PC-3 (cell line): Measurements from ENCODE around the gene SH3BP4. TPM values are rescaled to one million over a fixed set of nuclear protein-coding genes. Genes with fewer than 3 reads are reported as not detected.

Source experiments
- ATAC-seq: fragments of 200-7000 bp; cut with Tn5 transposase; 2 replicates; pipeline ENCODE4 v1.9.1; 2020; ENCODE audit warnings: mild to moderate bottlenecking, moderate library complexity
- BruUV-seq: library from RNA; stranded (reverse); fragments of 400-500 nt; replicated peaks from 2 replicates; lab custom pipeline; 2021; lab: Mats Ljungman, UMichigan
- CTCF ChIA-PET: fragments of 300-600 bp; sonication (Branson Sonifier 250); formaldehyde crosslinking; loops from one replicate; lab custom pipeline; 2022; ENCODE audit warnings: antibody characterized with exemption; lab: Charles Lee
- POLR2A ChIA-PET: fragments of 300-600 bp; sonication (Branson Sonifier 250); formaldehyde crosslinking; loops from one replicate; lab custom pipeline; 2022; ENCODE audit warnings: antibody characterized with exemption; ENCODE audit not compliant: unreplicated experiment; lab: Charles Lee
- DNase-seq: peaks from one replicate; pipeline ENCODE4 v3.0.0-alpha.2; 2015
- H2AFZ ChIP-seq: fragments of 300-600 bp; sonication (generic); 2 replicates; pipeline ENCODE4 v1.6.0; 2016; ENCODE audit warnings: antibody characterized with exemption, low read length
- H3F3A ChIP-seq: fragments of 300-600 bp; sonication (generic); one replicate; pipeline ENCODE4 v1.6.0; 2017; ENCODE audit warnings: antibody characterized with exemption, low read length, control low read depth, mild to moderate bottlenecking; ENCODE audit not compliant: unreplicated experiment
- H3K27ac ChIP-seq: fragments of 300-600 bp; sonication (generic); 2 replicates; pipeline ENCODE4 v1.5.1; 2016; ENCODE audit warnings: mild to moderate bottlenecking, low read length
- H3K27me3 ChIP-seq: fragments of 300-600 bp; sonication (generic); 2 replicates; pipeline ENCODE4 v1.6.1; 2016; ENCODE audit warnings: low read length, mixed read lengths
- H3K36me3 ChIP-seq: fragments of 300-600 bp; sonication (generic); 2 replicates; pipeline ENCODE4 v1.6.1; 2016; ENCODE audit warnings: low read depth, mixed run types, low read length, mixed read lengths
- H3K4me1 ChIP-seq: fragments of 300-600 bp; sonication (generic); 2 replicates; pipeline ENCODE4 v1.5.1; 2016; ENCODE audit warnings: low read length; ENCODE audit not compliant: insufficient read depth
- H3K4me2 ChIP-seq: fragments of 300-600 bp; sonication (generic); 2 replicates; pipeline ENCODE4 v1.6.0; 2016; ENCODE audit warnings: low read length
- H3K4me3 ChIP-seq: fragments of 300-600 bp; sonication (generic); 2 replicates; pipeline ENCODE4 v1.5.1; 2016; ENCODE audit warnings: mild to moderate bottlenecking, low read length, mixed read lengths
- H3K79me2 ChIP-seq: fragments of 300-600 bp; sonication (generic); 2 replicates; pipeline ENCODE4 v1.6.1; 2017; ENCODE audit warnings: low read length, mixed read lengths
- H3K9ac ChIP-seq: fragments of 300-600 bp; sonication (generic); 2 replicates; pipeline ENCODE4 v1.6.0; 2016; ENCODE audit warnings: mild to moderate bottlenecking, low read length
- H3K9me2 ChIP-seq: fragments of 300-600 bp; sonication (generic); replicated peaks from 2 replicates; pipeline ENCODE4 v1.6.1; 2016; ENCODE audit warnings: mixed run types, low read length, mixed read lengths
- H3K9me3 ChIP-seq: fragments of 300-600 bp; sonication (generic); 2 replicates; pipeline ENCODE4 v1.6.1; 2016; ENCODE audit warnings: low read length, mixed read lengths
- H4K20me1 ChIP-seq: fragments of 300-600 bp; sonication (generic); 2 replicates; pipeline ENCODE4 v1.6.1; 2016; ENCODE audit warnings: low read length, mixed read lengths
- EZH2 ChIP-seq: fragments of 300-600 bp; sonication (generic); IDR thresholded peaks from one replicate; pipeline ENCODE4 v1.6.1; 2017; ENCODE audit warnings: antibody characterized with exemption, mild to moderate bottlenecking, low read length; ENCODE audit not compliant: unreplicated experiment
- EZH2phosphoT487 ChIP-seq: fragments of 300-600 bp; sonication (generic); IDR thresholded peaks from 2 replicates; pipeline ENCODE4 v1.6.1; 2018; ENCODE audit warnings: mild to moderate bottlenecking, antibody characterized with exemption, low read length, borderline replicate concordance
- intact Hi-C: fragments of 100-400 bp; cut with micrococcal nuclease; formaldehyde crosslinking; loops from 2 replicates; pipeline ENCODE4 v1.9.0; 2023
- total RNA-seq: library from RNA; depleted of rRNA; stranded (reverse); fragments of >200 nt; gene quantifications from 2 replicates; pipeline ENCODE4 v1.2.3, GENCODE V29; 2014
- TF ChIP-seq, protein P1 (sequence below): fragments of 300-600 bp; sonication (generic); conservative IDR thresholded peaks from 2 replicates; pipeline ENCODE4 v1.5.1; 2017; ENCODE audit warnings: antibody characterized with exemption, low read depth, mild to moderate bottlenecking, low read length

SH3BP4 gene
- total RNA-seq, 1 experiment from 2014 or later = 35.2 TPM

DNA sequence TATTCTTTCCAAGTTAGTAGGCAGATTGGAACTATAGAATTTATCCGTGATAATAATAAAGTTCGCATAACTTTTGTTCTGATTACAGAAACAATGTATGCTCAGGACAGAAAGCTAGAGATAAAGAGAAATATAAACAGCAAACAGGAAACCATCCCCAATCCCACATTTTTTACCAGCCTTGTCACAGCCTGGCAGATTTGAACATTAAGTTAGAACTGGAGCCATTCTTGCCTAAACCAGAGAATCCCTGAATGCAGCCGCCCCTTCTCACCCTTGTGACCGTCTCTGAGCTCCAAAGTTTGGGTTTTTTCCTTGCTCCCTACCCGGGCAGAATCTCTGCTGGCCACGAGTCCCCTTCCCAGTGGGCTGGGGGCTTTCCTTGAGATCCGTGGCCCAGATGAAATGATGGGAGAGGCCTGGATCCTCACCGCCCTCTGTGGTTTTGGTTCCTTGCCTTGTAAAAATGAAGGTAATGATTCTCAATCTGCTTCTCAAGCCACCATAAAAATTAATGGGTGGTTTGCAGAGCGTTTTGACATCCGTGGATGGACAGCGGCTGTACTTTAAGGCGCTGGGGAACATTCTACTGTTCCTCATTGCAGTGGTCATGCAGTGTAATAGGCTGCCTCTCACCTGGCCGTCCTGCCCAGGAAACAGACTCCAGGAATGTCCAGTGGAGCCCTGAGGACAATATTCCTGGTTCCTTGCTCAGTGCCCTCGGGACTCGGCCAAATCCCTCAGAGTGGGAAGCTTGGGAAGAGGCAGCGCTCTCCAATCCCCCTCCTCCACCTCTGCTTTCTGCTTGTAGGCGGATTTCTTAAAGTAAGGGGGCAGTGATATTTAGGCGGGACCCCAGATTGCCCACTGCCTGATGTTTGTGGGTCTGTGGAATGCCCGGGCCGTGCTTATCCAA lies 1.6 kb downstream of the SH3BP4 start:
- peak overlapping the region; percentile 60; the same call in 1 of the 2 replicates for H2AFZ ChIP-seq
- H3F3A ChIP-seq = no peaks in the 10 kb centered on the region
- H3K27me3 ChIP-seq = no peaks in the 10 kb centered on the region
- DNase-seq = peak; percentile 53
- peak overlapping the region; percentile 83 for H3K9ac ChIP-seq
- ChIA-PET POLR2A (interaction anchor here (0.6 to 1.2 kb wide), 2 partner anchors 84 to 389 kb away, joined by 3 read pairs; no protein-coding TSS in a partner anchor), CTCF (interaction anchor here (0.8 kb wide), 1 partner anchor 26 kb away, joined by 3 read pairs; no protein-coding TSS in a partner anchor)
- H3K4me2 ChIP-seq = peak overlapping the region; percentile 92
- TSS peak; percentile 45 for BruUV-seq
- H4K20me1 ChIP-seq = peaks cover 6% of the 10 kb centered on the region; the same call in 1 of the 2 replicates
- H3K79me2 ChIP-seq = peaks cover 63% of the 10 kb centered on the region
- H3K27ac ChIP-seq = peak overlapping the region; percentile 29
- H3K36me3 ChIP-seq = no peaks in the 10 kb centered on the region
- H3K4me3 ChIP-seq = peak overlapping the region; percentile 79
- peak; percentile 33 for ATAC-seq
- no peaks in the 10 kb centered on the region for H3K9me3 ChIP-seq
- H3K4me1 ChIP-seq = peaks cover 48% of the 10 kb centered on the region
- intact Hi-C loops = loop anchor here (1.0 to 10.0 kb wide), 8 partner anchors 17 to 399 kb away; no protein-coding TSS in a partner anchor
- TF ChIP-seq, protein P1, sequence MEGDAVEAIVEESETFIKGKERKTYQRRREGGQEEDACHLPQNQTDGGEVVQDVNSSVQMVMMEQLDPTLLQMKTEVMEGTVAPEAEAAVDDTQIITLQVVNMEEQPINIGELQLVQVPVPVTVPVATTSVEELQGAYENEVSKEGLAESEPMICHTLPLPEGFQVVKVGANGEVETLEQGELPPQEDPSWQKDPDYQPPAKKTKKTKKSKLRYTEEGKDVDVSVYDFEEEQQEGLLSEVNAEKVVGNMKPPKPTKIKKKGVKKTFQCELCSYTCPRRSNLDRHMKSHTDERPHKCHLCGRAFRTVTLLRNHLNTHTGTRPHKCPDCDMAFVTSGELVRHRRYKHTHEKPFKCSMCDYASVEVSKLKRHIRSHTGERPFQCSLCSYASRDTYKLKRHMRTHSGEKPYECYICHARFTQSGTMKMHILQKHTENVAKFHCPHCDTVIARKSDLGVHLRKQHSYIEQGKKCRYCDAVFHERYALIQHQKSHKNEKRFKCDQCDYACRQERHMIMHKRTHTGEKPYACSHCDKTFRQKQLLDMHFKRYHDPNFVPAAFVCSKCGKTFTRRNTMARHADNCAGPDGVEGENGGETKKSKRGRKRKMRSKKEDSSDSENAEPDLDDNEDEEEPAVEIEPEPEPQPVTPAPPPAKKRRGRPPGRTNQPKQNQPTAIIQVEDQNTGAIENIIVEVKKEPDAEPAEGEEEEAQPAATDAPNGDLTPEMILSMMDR = no peak
- no peak for TF ChIP-seq EZH2phosphoT487
- no peak for TF ChIP-seq EZH2
- H3K9me2 ChIP-seq = no peaks in the 10 kb centered on the region

DNA sequence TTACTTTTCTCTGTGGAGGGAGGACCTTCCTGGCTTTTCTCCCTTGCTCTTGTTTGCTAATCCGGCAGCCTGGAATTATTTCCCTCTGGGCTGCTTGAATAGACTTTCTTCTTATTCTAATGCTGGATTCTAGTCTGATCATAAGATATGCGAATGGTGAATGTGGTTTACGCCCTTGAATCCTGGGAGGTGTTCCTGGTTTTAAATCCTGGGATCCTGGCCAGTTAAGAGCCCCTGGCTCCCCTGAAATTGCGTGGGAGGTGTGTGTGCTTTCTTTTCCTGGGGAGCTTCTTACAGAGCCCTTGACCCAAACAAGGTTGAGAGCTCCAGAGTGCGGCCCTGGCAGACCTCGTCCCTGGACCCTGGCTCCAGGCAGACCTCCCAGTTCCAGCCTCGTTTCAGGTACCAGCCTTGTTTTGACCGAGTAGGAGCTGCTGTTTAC lies 2.8 kb downstream of the SH3BP4 start:
- ChIA-PET CTCF (no interaction called here), POLR2A (interaction anchor here (0.7 kb wide), 1 partner anchor 157 kb away, joined by 3 read pairs; no protein-coding TSS in a partner anchor)
- intact Hi-C loops = loop anchor here (5.0 to 10.0 kb wide), 4 partner anchors 130 to 400 kb away; no protein-coding TSS in a partner anchor
- ATAC-seq = no peak
- Histone ChIP-seq H3K79me2 (peaks cover 75% of the 10 kb centered on the region), H3K36me3 (no peaks in the 10 kb centered on the region), H3K4me3 (peak overlapping the region; percentile 79), H3K27me3 (no peaks in the 10 kb centered on the region), H4K20me1 (peaks cover 6% of the 10 kb centered on the region; the same call in 1 of the 2 replicates), H3K9me3 (no peaks in the 10 kb centered on the region), H3F3A (no peaks in the 10 kb centered on the region), H2AFZ (no peak overlapping the region), H3K9me2 (no peaks in the 10 kb centered on the region), H3K4me1 (peaks cover 47% of the 10 kb centered on the region), H3K4me2 (peak overlapping the region; percentile 92), H3K27ac (peak overlapping the region; percentile 29; the same call in 1 of the 2 replicates), H3K9ac (peak overlapping the region; percentile 83; the same call in 1 of the 2 replicates)
- TF ChIP-seq, protein P1 = no peak
- TF ChIP-seq EZH2phosphoT487 (no peak), EZH2 (no peak)
- no peak for DNase-seq
- BruUV-seq = no TSS peak
